GM12892 (cell line): ENCODE results near the gene GINS2.

Experiments
- POLR2A ChIP-seq: IDR thresholded peaks from 2 replicates; pipeline ENCODE4 v1.6.1; 2011; ENCODE audit warnings: low read depth, low read length, control low read depth
- POLR2AphosphoS5 ChIP-seq: IDR thresholded peaks from 2 replicates; pipeline ENCODE4 v1.6.1; 2011; ENCODE audit warnings: low read depth, low read length, control low read depth
- TAF1 ChIP-seq: IDR thresholded peaks from 2 replicates; pipeline ENCODE4 v1.6.1; 2011; ENCODE audit warnings: low read depth, mild to moderate bottlenecking, control low read depth, low read length, borderline replicate concordance

DNA sequence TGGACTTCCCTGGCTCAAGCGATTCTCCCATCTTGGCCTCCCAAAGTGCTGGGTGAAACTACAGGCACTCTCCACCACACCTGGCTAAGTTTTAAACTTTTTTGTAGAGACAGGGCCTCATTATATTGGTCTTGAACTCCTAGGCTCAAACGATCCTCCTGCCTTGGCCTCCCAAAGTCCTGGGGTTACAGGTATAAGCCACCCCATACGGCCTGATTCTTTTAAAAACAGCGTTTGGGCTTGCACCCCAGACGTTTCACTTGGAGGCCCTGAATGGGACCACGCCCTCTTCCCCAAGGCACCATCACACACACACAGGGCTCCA, 29.4 kb upstream of the GINS2 start:
- TF ChIP-seq POLR2A = no peak
- TF ChIP-seq POLR2AphosphoS5 = no peak
- no peak for TF ChIP-seq TAF1
